HS-5 (cell line): Measurements from ENCODE around the gene IRF1.

Experiments used
- DNase-seq: peaks from one replicate; pipeline ENCODE4 v3.0.0-alpha.2; 2012; ENCODE audit warnings: low read depth

Gene IRF1

GRCh38 chr5:132460846-132461568, 29.6 kb downstream of the IRF1 start:
- DNase-seq = no peak

DNA sequence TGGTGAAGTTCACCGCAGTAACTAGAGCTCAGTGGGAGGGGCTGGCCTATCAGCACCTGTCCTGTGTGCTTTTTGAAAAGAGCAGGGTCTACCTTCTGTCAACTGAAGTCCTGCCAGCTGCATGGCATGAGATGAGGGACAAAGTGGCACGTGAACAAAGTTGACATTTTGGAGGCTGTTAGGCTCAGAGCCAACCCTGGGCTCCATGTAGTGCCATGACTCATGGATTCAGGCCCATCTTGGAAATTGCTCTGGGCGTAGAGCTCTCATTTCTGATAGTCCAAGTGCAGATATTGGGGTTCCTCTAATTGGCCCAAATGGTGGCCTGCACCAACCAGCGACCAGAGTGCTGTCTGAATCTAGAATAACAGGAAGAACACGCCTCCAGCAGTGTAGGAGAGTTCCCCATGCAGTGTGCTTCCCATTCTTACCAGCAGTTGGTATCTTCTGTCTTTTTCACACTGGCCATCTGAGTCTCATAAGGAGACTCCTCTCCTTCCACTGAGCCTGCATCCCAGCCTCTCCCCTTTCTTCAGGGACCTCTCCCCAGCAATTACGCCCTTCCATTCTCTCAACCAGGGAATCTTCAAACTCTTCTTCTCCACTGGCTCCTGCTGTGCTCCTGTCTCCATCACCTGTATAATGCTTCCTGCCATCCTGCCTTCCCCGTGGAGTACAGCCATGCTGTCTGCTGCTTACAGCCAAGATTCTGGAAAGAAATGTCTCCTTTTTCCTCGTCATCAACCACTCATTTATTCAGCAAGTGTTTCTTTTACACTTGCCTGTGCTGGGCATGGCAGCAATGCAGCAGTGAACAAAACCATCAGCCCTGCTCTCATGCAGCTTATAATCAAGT, 30.4 kb downstream of the IRF1 start:
- DNase-seq = no peak

- DNase-seq = no peak
Measured at GRCh38 chr5:132459031-132459982, 31.3 kb downstream of the IRF1 start.

DNA sequence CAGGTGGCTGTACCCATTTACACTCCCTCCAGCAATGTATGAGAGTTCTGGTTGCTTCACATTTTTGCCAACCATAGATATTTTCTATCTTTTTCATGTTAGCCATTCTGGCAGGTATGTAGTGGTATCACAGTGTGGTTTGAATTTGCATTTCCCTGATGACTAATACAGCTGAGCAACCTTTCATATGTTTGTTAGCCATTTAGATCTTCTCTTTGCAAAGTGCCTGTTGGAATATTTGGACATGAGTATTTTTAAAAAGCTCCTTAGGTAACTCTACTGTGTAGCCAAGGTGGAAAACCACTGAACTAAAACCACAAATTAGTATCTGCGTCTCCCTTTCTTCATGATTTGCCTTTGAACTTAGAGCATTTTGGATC, 31.9 kb downstream of the IRF1 start:
- peak; percentile 74 for DNase-seq

DNA sequence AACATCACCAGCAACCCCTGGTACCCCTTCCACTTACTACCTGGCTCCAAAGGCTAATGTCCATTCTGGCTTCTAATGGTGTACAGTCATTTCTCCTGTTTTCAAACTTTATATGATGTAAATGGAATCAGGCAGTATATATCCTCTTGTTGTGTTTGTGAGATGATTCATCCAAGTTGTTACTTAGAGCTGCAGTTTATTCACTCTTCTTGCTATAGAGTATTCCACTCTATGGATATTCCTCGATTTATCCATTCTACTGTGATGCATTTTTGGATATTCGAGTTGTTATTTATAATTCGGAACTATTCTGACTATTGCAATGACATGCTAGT, 32.4 kb downstream of the IRF1 start:
- no peak for DNase-seq

DNA sequence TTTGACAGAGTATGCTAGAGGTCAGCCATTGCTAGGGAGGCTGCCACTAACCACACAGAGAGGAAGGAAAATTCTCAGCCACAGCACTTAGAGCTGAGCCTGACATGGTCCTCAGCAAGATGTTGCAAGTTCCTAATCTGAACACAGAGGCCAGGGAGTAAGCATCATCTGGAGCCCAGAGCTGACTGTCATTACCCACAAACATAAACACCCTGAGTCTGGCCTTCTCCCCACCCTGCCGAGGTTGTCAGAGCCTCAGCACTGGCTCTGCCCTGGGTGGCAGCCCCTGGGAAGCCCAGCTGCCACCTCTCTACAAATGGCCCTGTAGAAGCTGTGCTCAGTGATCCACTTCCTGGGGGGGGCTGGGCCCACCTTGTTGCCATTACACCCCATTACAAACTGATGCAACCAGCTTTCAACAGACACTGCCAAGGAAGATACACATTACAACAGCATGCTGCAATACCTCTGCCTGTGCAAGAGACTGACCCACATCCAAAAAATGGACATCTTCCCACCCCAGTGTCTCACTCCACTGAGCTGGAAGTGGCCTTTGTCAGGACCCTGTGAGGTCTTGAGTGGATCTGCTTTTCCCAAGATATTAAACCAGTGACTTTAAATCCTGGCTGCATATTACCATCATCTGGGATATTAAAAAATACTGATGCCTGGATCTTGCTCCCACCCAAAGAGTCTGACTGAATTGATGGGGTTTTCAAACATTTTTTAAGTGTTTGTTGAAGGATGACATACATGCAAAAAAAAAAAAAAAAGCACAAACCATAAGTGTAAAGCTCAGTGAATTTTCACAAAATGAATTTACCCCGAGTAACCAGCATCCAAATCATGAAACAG, 33.0 kb downstream of the IRF1 start:
- no peak for DNase-seq

DNA sequence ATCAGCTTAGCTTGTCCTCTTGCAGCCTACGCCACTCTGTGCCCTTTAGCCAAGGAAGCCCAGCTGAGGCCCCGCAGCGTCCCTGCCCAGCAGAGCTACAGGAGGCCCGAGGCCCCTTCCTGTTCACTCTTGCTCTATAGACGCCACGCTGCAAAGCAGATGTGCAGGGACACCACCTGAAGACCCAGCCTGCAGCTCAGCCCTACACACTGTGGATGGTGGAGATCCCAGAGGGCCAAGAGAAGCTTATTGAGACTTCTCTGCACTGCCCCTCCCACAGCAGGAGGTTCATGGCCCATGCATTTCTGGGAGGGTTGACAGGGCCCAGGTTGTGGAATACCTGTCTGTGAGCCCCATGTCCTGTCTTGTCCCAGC, 33.6 kb downstream of the IRF1 start:
- DNase-seq = no peak

DNA sequence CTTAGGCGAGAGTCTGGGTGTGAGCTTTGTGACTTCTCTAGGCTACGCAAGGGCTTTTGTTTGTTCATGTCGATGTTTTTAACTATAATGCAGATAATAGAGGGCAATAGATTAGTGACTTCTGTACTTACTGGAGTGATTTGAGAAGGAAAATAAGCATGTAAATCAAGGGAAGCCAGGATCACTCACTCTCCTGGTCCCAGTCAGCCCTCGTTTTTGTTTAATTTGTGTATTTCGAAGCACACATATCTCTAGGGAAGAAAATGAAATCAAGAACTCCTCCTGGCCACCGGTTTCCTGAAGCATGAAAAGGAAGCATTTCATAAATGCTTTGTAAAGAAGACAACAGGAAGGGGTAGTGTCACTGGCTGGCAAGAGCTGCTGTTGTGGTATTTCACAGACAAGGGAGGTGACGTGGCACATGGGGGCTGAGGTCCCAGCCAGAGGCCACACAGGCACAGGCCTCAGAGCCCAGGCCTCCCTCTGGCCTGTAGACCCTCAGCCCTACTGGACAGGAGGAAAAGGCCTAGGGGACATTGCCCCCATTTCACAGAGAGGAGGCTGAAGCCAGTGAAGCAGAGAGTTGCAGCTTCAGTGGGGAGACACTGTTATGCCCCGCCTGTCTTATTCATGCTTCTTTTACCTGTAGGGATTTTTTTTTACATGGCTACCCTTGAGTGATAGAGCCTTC, 34.1 kb downstream of the IRF1 start:
- no peak for DNase-seq

DNA sequence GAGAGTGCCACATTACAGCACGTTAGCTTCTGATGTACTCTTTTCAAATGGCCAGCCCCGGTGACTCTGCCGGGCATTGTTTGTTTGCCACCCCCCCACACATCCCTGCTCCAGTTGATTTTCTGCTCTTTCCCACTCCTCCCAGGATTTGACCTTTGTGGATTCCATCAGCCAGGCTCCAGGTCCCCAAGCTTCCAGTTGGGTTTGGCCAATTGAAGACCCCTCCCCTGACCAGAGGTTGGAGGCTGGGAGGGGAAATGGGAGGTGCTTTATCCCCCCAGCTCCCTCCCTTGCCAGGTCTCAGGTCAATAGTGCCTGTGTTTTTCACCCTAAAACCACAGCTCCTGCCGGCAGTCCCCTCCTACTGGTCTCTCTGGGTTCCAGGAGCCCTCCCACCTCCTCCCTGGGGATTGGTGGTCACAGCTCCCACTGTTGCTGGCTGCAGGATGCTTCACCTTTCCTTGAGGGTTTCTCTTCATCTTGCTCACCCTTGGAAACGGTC, 34.9 kb downstream of the IRF1 start:
- no peak for DNase-seq

GRCh38 chr5:132454361-132454760, 36.2 kb downstream of the IRF1 start:
- DNase-seq = no peak

- DNase-seq = no peak
Measured at GRCh38 chr5:132451387-132451786, 39.2 kb downstream of the IRF1 start.

DNA sequence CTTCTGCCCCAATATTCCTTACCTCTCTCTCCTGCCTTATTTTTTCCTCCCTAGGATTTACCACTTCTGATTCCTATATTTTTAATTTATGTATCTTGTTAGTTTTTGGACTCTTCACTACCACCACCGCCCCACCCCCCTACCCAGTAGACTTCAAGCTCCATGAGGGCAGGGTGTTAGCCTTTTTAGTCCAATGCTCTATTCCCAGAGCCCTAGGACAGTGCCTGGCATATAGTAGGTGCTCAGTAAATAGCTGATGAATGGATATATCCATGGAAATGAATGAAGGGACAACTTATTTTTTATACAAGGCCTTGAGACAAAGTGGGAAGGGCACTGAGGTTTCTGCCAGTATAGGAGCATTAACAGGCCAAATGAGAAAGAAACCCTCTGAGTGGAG, 41.5 kb downstream of the IRF1 start:
- no peak for DNase-seq

DNA sequence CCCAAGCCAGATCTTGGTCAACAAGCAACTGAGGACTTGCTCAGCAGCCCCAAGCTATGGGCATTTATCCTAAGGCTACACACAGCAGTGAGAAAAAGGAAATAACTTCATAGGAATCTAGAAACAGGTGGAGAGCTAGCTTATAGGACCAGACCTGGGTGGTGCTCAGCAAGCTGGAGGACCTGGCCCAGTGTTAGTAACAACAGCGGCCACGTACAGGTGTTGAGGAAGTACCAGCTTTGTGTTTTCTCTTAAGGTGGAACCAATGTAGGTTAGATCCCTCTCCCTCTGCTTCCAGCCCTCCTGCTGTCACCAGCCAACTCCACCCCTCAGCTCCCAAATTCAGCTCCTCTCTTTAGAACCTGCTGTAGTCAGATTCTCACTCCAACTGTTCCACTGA, 43.4 kb downstream of the IRF1 start:
- DNase-seq = no peak

DNA sequence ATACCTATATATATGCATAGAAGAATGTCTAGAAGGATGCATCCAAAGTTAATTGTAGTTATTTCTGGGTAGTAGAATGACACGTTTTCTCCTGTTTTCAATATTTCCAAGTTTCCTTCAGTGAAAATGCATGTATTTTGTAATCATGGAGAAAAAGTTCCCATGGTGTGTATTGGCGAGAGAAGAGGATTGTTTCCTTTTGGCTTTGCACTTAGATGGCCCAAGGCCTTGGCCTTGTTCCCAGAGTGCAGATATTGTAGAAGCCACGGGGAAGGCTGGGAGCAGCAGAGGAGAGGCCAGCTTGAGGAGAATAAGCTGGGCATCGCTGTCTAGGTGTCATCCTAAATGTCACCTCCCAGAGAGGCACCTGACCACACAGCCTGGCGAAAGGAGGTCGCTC, 44.0 kb downstream of the IRF1 start:
- DNase-seq = no peak

DNA sequence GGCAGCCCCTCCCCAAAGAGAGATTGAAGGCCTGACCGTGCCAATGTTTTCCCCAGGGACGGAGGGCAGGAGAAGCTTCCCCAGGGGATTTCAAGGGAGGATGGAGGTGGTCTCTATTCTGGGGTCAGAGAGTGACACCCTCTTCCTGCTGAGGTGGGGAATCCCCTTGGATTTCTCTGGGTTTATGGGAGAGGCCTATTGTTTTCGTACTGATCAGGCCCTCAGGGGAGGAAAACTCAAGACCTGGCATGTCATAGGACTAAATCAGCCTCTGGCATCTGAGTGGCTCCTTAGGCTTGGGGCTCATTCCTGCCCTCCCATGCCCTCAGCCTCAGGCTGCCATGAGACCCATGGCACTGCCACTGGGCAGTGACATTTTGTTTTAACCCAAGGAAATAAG, 44.6 kb downstream of the IRF1 start:
- DNase-seq = no peak

GRCh38 chr5:132445640-132445923, 45.0 kb downstream of the IRF1 start:
- no peak for DNase-seq

DNA sequence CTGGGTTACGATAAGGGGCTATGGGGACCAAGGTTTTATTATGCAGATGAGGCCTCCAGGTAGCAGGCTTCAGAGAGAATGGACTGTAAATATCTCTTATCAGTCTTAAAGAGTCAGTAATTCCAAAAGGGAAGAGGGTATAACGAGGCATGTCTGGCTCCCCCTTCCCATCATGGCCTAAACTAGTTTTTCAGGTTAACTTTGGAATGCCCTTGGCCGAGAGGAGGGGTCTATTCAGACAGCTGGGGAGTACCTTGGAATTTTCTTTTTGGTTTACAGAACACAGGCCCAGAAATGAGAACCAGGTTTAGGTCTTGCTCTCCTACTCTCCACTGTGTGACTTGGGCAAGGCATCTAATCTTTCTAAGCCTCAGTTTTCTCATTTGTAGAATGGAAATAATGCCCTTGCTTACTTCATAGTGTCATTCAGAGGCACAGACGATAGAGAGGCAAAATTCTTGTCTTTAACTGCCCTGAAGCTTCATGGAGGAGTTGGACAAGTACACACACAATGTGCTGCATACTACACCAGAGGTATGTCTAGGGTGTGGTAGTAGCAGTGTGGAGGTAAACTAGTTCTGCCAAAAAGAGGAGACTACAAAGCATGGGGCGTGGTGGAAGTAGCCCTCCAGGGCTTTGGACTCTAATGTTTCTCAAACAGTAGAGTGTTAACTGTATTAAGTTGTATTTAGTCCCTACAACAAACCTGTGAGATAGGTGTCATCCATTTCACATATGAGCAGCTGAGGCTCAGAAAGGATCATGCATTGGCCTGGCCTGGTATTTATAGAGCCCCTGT, 45.5 kb downstream of the IRF1 start:
- no peak for DNase-seq

DNA sequence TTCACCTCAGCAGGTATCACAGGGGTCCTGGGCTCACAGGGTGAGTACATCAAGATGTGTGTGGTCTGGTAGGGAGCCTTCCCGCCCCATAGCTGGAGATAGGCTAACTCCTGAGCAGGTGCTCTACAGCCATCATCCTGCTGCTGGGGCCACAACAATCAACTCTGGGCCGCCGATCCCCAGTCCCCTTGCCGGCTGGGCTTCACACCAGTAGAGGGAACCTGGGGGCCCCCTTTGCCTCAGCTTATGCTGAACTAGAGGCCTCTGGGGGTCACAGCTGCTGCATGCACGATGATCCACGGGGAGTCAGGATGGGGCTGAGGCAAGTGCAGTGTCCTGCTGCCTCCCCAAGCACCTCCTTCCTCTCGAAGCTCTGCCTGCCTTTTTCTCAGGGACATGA, 46.5 kb downstream of the IRF1 start:
- no peak for DNase-seq

DNA sequence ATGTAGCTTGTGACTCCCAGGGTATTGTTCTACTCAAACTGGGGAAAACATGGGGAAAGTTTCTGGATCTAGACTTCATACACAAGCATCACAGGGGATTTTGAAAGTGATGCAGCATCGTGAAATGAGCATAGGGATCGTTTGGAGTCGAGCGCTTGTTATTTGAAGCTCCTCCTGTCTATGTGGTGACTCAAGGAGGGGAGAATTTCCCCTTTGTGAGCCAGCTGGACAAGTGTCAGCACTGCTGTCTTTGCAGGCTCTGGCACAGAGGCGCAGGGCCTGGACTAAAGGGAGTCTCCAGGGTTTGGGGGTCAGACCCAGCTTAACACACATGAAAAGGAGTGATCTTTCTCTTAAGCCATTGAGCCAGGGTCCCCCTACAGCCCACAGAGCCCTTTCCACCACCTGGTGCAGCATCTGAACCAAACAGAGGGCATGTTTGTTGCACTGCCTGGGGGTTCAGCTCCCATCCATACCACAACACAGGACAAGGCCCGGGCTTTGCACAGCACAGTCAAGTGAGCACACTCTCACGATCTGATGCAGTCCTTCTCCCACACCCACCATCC, 51.0 kb downstream of the IRF1 start:
- no peak for DNase-seq

DNA sequence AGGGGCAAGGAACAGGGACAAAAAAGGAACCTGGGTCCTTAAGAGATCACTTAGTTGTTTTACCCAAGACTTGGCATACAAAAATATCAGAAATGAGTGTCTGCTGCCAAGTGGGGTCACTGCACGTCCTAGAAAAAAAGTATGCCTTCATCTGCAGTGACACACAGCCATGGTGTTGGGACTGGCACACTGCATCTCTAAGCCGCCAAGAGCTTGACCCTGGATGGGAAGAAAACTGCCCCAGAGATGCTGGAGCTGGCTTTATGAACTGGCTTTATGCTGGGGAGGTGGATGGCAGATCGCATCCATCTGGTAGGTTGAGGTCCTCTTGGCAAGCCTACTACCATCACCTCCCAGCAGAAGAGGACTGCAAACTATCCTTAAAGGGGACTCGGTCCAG, 51.7 kb downstream of the IRF1 start:
- no peak for DNase-seq
